RWPE1 (cell line): ENCODE results near the gene GFY.

Source experiments
- CTCF ChIA-PET: fragments of 350-600 bp; sonication (Branson Sonifier 250); formaldehyde crosslinking; extraction: SDS; loops from one replicate; lab custom pipeline; 2021; lab: Yijun Ruan, JAX
- POLR2A ChIA-PET: fragments of 400-600 bp; formaldehyde crosslinking; extraction: SDS; loops from one replicate; lab custom pipeline; 2020; ENCODE audit warnings: antibody characterized with exemption; ENCODE audit not compliant: low non-redundant PET; lab: Yijun Ruan, JAX
- DNase-seq: peaks from one replicate; pipeline ENCODE4 v3.0.0; 2012; ENCODE audit warnings: low spot score
- H3K27ac ChIP-seq: fragments of 450-650 bp; 2 replicates; pipeline ENCODE4 v1.5.1; 2017
- TF ChIP-seq, protein P1 (sequence below): fragments of 450-650 bp; conservative IDR thresholded peaks from 2 replicates; pipeline ENCODE4 v1.5.1; 2017; ENCODE audit warnings: low read depth, mild to moderate bottlenecking

The GFY gene

DNA sequence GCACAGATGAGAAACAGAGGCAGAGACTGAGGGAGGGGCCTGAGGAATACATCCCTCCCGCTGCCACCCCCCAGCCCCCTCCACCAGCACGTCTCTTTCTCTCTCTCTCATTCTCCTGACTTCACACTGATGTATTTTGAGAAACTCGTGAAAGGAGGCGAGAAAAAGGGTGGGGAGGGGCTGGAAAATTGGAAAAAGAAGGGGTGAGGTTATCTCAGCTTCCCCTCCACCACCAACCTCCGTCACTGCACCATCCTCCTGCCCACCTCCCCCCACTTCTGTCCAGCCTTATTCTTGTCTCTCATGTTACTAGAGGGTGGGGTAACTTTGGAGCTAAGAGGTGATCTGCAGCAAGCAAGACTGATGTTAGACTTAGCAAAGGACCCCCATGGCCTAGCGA is 14.6 kb downstream of the GFY start:
- H3K27ac ChIP-seq, result no peak overlapping the region
- CTCF ChIA-PET, result interaction anchor here (0.6 kb wide), 1 partner anchor 92 kb away, joined by 5 read pairs; no protein-coding TSS in a partner anchor
- POLR2A ChIA-PET, result no interaction called here
- DNase-seq, result no peak
- TF ChIP-seq, protein P1, sequence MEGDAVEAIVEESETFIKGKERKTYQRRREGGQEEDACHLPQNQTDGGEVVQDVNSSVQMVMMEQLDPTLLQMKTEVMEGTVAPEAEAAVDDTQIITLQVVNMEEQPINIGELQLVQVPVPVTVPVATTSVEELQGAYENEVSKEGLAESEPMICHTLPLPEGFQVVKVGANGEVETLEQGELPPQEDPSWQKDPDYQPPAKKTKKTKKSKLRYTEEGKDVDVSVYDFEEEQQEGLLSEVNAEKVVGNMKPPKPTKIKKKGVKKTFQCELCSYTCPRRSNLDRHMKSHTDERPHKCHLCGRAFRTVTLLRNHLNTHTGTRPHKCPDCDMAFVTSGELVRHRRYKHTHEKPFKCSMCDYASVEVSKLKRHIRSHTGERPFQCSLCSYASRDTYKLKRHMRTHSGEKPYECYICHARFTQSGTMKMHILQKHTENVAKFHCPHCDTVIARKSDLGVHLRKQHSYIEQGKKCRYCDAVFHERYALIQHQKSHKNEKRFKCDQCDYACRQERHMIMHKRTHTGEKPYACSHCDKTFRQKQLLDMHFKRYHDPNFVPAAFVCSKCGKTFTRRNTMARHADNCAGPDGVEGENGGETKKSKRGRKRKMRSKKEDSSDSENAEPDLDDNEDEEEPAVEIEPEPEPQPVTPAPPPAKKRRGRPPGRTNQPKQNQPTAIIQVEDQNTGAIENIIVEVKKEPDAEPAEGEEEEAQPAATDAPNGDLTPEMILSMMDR, result no peak

DNA sequence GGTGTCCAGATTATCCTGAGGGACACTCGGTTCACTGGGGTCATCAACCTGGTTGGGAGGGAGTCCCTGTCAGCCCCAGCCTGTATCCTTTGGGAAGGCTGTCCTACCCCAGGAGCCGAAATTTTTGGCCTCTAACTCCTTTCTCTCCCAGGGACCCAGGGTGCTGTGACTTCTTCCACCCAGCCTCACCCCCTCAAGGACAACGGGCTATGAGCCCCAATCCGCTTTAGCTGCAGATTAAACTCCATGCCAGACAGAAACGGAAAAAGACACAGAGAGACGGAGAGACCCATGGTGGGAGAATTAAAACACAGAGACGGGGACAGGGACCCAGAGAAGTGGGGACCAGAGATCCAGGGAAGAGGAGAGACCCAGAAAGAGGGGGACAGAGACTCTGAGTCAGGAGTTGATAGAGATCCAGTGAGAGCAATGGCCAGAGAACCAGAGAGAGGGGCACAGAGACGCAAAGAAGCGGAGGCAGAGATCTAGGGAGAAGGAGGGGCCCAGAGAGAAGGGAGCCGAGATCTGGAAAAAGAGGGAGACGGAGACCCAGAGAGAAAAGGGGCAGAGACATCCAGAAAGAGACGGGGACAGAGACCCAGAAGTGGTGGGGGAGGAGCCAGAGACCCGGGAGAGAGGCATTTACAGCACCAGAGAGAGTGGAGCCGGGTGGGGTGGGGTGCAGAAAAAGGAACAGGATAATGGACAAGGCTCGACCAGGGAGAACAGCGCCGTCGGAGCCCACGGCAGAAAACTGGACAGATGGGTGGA is 15.4 kb downstream of the GFY start:
- no peak for DNase-seq
- no peak overlapping the region for H3K27ac ChIP-seq
- ChIA-PET POLR2A (no interaction called here), CTCF (interaction anchor here (0.7 kb wide), 1 partner anchor 48 kb away, joined by 3 read pairs; no protein-coding TSS in a partner anchor)
- TF ChIP-seq, protein P1, result no peak

DNA sequence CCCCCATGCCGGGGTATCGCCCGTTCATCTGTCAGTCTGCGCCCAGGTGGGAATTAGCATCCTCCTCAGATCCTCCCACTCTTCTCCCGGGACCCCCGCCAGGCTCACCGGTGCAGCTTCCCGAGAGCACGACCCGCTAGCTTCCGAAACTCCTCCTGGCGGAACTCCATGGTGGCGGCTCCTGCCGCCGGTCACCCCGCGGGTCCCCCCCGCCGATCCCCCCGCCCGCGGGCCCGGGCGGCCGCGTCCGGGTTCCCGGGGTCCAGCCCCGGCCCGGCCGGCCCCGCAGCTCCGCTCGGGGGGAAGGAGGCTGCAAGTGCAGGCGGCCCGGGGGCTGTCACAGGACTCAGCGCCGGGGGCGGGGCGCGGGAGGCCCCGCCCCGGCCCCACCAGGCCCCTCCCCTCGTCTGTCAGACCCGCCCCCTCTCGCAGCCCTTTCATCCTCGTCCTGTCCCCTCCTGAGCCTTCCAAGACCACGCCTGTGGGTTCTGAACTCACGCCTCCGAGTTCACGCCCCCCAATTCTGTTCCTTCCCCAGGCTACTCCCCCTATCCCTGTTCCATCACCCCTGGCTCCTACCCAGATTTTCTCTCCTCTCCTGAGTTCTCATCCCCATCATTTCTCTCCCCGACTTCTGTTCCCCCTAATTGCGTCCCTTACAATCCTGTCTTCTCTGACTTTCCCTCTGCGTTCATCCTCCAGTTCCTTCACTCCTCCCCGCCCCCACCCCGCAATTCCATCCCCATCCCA is 16.2 kb downstream of the GFY start, which contains the start of gene SLC17A7:
Gene SLC17A7, minus strand, starts transcription at position 318 of the 750 bp plus-strand sequence. Its CDS starts 148 bp downstream, at position 170.
- ChIA-PET CTCF (interaction anchor here (0.7 to 1.2 kb wide), 2 partner anchors 49 kb away, joined by 3 to 9 read pairs; no protein-coding TSS in a partner anchor), POLR2A (no interaction called here)
- H3K27ac ChIP-seq, result peak within 1 kb of the TSS; percentile 84
- TF ChIP-seq, protein P1, result no peak
- peak; percentile 52 for DNase-seq

DNA sequence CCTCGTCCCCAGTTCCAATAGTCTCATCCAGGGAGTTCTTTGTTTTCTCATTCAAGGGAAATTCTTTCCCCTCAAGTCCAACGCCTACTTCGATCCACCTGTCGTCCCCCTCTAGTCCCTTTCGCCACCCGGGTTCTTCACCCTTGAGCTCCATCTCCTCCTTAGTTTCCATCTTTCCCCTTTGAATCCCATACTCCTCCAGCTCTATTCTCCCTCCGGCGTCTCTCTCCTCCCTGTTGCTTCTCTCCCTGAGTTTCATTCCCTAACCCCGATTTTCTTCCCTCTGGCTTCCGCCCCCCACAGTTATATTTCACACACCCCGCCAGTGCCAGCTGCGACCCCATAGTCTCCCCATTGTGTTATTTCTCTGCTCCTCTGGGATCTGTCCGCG is 16.8 kb downstream of the GFY start:
- ChIA-PET CTCF (interaction anchor here (0.9 to 1.2 kb wide), 2 partner anchors 15 to 50 kb away, joined by 3 to 9 read pairs; no protein-coding TSS in a partner anchor), POLR2A (no interaction called here)
- TF ChIP-seq, protein P1, result no peak
- DNase-seq, result no peak
- H3K27ac ChIP-seq, result peak overlapping the region; percentile 84

DNA sequence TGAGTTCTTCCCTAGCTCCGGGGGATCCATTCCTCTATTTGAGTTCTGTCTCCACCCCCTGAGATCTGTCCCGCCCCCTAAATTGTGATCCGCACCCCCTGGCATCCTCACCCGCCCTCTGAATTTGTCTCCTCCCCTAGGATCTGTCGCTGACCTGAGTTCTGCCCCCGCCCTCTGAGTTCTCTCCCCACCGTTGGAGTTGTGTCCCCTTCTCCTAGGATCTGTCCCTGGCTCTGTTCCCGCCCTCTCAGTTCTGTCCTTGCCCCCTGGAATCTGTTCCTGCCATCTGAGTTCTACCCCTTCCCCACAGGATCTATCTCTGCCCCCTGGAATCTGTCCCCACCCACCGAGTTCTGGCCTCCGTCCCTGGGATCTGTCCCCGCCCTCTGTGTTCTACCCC is 17.2 kb downstream of the GFY start:
- CTCF ChIA-PET, result interaction anchor here (0.9 to 1.2 kb wide), 3 partner anchors 15 to 50 kb away, joined by 3 to 9 read pairs (median 3); no protein-coding TSS in a partner anchor
- DNase-seq, result no peak
- TF ChIP-seq, protein P1, result no peak
- peak overlapping the region; percentile 84 for H3K27ac ChIP-seq
- POLR2A ChIA-PET, result no interaction called here

DNA sequence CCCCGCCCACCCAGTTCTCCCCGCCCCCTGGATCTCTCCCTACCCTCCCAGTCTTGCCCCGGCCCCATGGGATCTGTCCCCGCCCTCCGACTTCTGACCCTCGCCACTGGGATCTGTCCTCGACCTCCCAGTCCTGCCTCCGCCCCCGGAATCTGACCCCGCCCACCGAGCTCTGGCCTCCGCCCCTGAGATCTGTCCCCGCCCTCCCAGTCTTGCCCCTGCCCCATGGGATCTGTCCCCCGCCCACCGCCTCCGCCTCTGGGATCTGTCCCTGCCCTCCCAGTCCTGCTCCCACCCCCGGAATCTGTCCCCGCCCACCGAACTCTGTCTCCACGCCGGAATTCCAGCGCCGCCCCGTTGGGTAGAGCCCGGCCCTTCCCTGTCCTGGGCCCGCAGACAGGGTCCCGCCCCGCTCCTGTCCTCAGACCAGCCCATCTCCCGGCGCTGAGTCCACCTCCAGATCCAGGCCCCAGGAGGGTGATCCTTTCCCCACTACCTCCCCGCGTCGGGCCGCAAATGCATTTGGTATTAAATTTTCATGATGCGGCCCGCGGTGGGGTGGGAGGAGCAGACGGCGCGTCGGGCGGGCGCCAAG is 17.7 kb downstream of the GFY start:
- POLR2A ChIA-PET, result no interaction called here
- DNase-seq, result peak; percentile 86
- TF ChIP-seq, protein P1, result no peak
- H3K27ac ChIP-seq, result peak overlapping the region; percentile 84
- CTCF ChIA-PET, result interaction anchor here (0.6 to 1.7 kb wide), 9 partner anchors 16 to 961 kb away, joined by 3 to 9 read pairs (median 3); no protein-coding TSS in a partner anchor
